Mesodermal cell (in vitro differentiated cells): ENCODE data around the gene INSM1.

Experiments used
- H3K27ac ChIP-seq: 2 replicates; pipeline ENCODE4 v1.7.0; 2013; ENCODE audit warnings: mild to moderate bottlenecking, low read depth, low read length, moderate library complexity; ENCODE audit not compliant: severe bottlenecking
- H3K36me3 ChIP-seq: 2 replicates; pipeline ENCODE4 v1.7.1; 2013; ENCODE audit warnings: mild to moderate bottlenecking, low read length, moderate library complexity; ENCODE audit not compliant: control insufficient read depth, insufficient read depth
- H3K4me1 ChIP-seq: one replicate; pipeline ENCODE4 v1.7.1; 2013; ENCODE audit warnings: mild to moderate bottlenecking, low read length; ENCODE audit not compliant: insufficient read depth, control insufficient read depth, poor library complexity, severe bottlenecking
- H3K4me3 ChIP-seq: 2 replicates; pipeline ENCODE4 v1.7.0; 2013; ENCODE audit warnings: low read length, control low read depth, mild to moderate bottlenecking; ENCODE audit not compliant: insufficient read depth, poor library complexity, severe bottlenecking; ENCODE audit errors: extremely low read depth
- H3K9me3 ChIP-seq: 2 replicates; pipeline ENCODE4 v1.7.1; 2013; ENCODE audit warnings: mild to moderate bottlenecking, low read length, moderate library complexity; ENCODE audit not compliant: control insufficient read depth
- WGBS, 2 experiments: methylation state at CpG; one replicate each; pipeline ENCODE4 v1.1.5; 2013; ENCODE audit warnings: missing lambda C conversion rate in 2 of 2; ENCODE audit not compliant: insufficient coverage in 2 of 2; 5-methylcytosine and 5-hydroxymethylcytosine counted together

INSM1 gene

GRCh38 chr20:20360464-20360863 lies 7.4 kb upstream of the INSM1 start:
- Histone ChIP-seq H3K36me3 (no peaks in the 10 kb centered on the region), H3K4me1 (no peaks in the 10 kb centered on the region), H3K9me3 (no peaks in the 10 kb centered on the region), H3K27ac (no peak overlapping the region), H3K4me3 (no peak overlapping the region)
- WGBS, 2 experiments, result 2 to 4% methylated on average over 5 of the region's 6 CpGs

- Histone ChIP-seq H3K4me1 (peaks cover 5% of the 10 kb centered on the region), H3K9me3 (no peaks in the 10 kb centered on the region), H3K36me3 (no peaks in the 10 kb centered on the region), H3K27ac (no peak overlapping the region), H3K4me3 (no peak overlapping the region)
- 2 to 4% methylated on average over 7 to 9 of the region's 17 CpGs for WGBS, 2 experiments
These were observed 5.0 kb upstream of the INSM1 start for GRCh38 chr20:20362774-20363433.

GRCh38 chr20:20363434-20363798 lies 4.5 kb upstream of the INSM1 start:
- WGBS, 2 experiments, result 0 to 1% methylated on average over 9 to 14 of the region's 15 CpGs
- Histone ChIP-seq H3K36me3 (no peaks in the 10 kb centered on the region), H3K4me3 (no peak overlapping the region), H3K4me1 (peaks cover 5% of the 10 kb centered on the region), H3K9me3 (no peaks in the 10 kb centered on the region), H3K27ac (no peak overlapping the region)

GRCh38 chr20:20363799-20364592 lies 3.9 kb upstream of the INSM1 start:
- Histone ChIP-seq H3K4me1 (peaks cover 5% of the 10 kb centered on the region), H3K9me3 (no peaks in the 10 kb centered on the region), H3K36me3 (no peaks in the 10 kb centered on the region), H3K27ac (no peak overlapping the region), H3K4me3 (no peak overlapping the region)
- 0% methylated on average over 47 to 52 of the region's 70 CpGs for WGBS, 2 experiments

- no peak overlapping the region for H3K4me3 ChIP-seq
- no peaks in the 10 kb centered on the region for H3K9me3 ChIP-seq
- no peak overlapping the region for H3K27ac ChIP-seq
- H3K36me3 ChIP-seq, result no peaks in the 10 kb centered on the region
- H3K4me1 ChIP-seq, result peaks cover 5% of the 10 kb centered on the region
- WGBS, 2 experiments, result 2% methylated on average over 63 to 64 of the region's 70 CpGs
These were observed 3.1 kb upstream of the INSM1 start for GRCh38 chr20:20364593-20365479.

GRCh38 chr20:20365480-20366161 lies 2.3 kb upstream of the INSM1 start:
- Histone ChIP-seq H3K36me3 (no peaks in the 10 kb centered on the region), H3K4me1 (peaks cover 5% of the 10 kb centered on the region), H3K9me3 (no peaks in the 10 kb centered on the region), H3K4me3 (no peak overlapping the region), H3K27ac (no peak overlapping the region)
- WGBS, 2 experiments, result 1 to 5% methylated on average over 9 to 11 of the region's 18 CpGs

GRCh38 chr20:20366551-20366875 lies 1.4 kb upstream of the INSM1 start:
- H3K27ac ChIP-seq, result no peak overlapping the region
- H3K4me1 ChIP-seq, result peaks cover 5% of the 10 kb centered on the region
- H3K4me3 ChIP-seq, result no peak overlapping the region
- H3K36me3 ChIP-seq, result no peaks in the 10 kb centered on the region
- H3K9me3 ChIP-seq, result no peaks in the 10 kb centered on the region
- WGBS, 2 experiments, result 0% methylated on average over 7 to 9 of the region's 19 CpGs

GRCh38 chr20:20366876-20367574 lies 879 bp upstream of the INSM1 start:
- 1 to 2% methylated on average over 54 to 57 of the region's 63 CpGs for WGBS, 2 experiments
- no peaks in the 10 kb centered on the region for H3K36me3 ChIP-seq
- H3K9me3 ChIP-seq, result no peaks in the 10 kb centered on the region
- no peak overlapping the region for H3K4me3 ChIP-seq
- H3K4me1 ChIP-seq, result peaks cover 5% of the 10 kb centered on the region
- H3K27ac ChIP-seq, result no peak overlapping the region

- Histone ChIP-seq H3K4me1 (peaks cover 5% of the 10 kb centered on the region), H3K27ac (no peak overlapping the region), H3K4me3 (no peak overlapping the region), H3K36me3 (no peaks in the 10 kb centered on the region), H3K9me3 (no peaks in the 10 kb centered on the region)
- WGBS, 2 experiments, result 0 to 1% methylated on average over 97 to 116 of the region's 130 CpGs
These were observed 730 bp downstream of the INSM1 start for GRCh38 chr20:20368418-20369249.
